Gastroesophageal sphincter (tissue), 3 donors: ENCODE results near the gene PAN2.

Source experiments
- CTCF ChIP-seq, 4 experiments: fragments of 200-600 bp in 2 of 4; fragments of 450-650 bp in 2 of 4; sonication (generic) in 1 of 4; IDR thresholded peaks; one replicate each; pipeline ENCODE4 v1.5.1; 2017 to 2019; ENCODE audit warnings: antibody characterized with exemption in 4 of 4, mild to moderate bottlenecking in 2 of 4, moderate library complexity in 2 of 4
- EP300 ChIP-seq: sonication (generic); formaldehyde crosslinking; IDR thresholded peaks from one replicate; pipeline ENCODE4 v1.6.1; 2017; ENCODE audit warnings: antibody characterized with exemption, mild to moderate bottlenecking
- POLR2AphosphoS5 ChIP-seq: sonication (generic); formaldehyde crosslinking; IDR thresholded peaks from one replicate; pipeline ENCODE4 v1.6.1; 2017; ENCODE audit warnings: antibody characterized with exemption

- TF ChIP-seq CTCF (IDR thresholded peaks at IDR 0.05), result no peak
- TF ChIP-seq POLR2AphosphoS5, result no peak
- no peak for TF ChIP-seq EP300
Observed at GRCh38 chr12:56336361-56337167, 2.8 kb upstream of the PAN2 start.
